Activated T-helper 1 cell treated with anti-CD3 and anti-CD28 coated beads, Interleukin-2, amount 50 U/mL, for 16 hours (primary cell): Measurements from ENCODE around the gene FNBP1L.

Source experiments
- DNase-seq, 2 donors: peaks; one replicate each; pipeline ENCODE4 v3.0.0-alpha.2; 2020; ENCODE audit warnings: low read depth in 1 of 2, low spot score in 1 of 2

FNBP1L gene

DNA sequence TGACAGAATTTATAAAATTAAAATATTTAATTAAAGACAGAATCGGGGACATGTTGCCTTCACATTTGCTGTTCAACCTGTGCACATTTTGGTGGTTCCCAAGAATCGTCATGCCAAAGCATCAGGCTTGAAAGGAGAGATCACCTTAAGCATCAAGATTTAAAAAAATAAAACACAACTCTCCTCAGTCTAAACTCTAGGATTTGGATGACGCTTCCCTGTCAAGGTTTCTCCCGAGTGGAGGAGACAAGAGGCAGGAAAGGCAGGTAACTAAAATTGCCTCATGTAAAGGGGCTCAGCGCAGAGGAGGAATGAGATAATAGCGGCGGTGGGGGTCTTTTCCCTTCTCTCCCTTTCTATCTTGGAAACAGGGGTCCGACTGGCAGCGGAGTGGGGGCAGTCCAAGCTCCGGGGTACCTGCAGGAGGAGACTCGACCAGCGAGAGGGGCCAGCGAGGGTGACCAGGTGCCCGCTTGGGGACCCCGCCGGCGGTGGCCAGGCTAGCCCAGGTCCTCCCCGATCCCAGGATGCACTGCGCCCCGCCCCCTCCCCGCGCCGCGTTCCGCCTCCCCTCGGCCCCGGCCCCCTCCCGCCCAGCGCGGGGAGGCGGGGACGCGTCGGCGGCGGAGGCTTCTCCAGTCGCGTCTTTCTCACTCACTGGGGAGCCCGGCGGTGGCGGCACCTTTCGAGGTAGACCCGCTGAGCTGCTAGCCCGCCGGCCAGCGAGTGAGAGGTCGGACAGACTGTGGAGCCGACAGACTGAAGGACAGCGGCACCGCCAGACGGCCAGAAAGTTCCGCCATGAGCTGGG is at the start of gene FNBP1L:
TSS of gene FNBP1L (plus strand) at position 638 of the 811 bp plus-strand sequence. CDS start at position 802, 164 bp downstream.
- DNase-seq, result peak; percentile 34 to 38

DNA sequence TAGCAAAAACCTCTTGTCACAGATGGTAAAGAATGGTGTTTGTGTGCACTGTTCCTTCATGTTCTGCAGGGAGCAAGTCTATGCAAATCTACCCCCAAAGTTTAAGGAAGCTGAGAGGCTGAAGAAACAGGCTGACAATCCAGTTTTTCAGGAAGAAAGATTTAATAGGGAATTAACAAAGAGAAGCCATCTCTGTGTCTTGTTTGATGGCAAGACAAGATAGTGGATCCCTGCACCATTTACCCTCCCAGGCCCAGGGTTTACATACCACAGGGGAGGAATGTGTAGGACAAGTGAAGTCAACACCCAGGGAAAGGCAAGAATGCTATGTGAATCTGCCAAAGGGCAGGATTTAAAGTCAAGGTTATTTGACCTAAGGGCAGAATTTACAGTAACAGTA is 48.1 kb upstream of the FNBP1L start:
- no peak for DNase-seq

DNA sequence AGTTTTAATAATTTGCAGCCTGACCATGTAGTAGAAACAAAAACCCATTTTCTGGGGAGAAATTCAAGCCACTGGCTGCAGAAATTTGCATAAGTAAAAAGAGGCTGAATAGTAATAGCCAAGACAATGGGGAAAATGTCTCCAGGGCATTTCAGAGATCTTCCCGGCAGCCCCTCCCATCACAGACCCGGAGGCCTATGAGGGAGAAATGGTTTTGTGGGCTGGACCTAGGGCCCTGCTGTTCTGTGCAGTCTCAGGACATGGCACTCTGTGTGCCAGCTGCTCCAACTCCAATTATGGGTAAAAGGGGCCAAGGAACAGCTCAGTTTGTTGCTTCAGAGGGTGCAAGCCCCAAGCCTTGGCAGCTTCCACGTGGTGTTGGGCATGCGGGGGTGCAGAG is 39.7 kb upstream of the FNBP1L start:
- no peak for DNase-seq

GRCh38 chr1:93411000-93411399 is 36.9 kb upstream of the FNBP1L start:
- DNase-seq, result no peak

DNA sequence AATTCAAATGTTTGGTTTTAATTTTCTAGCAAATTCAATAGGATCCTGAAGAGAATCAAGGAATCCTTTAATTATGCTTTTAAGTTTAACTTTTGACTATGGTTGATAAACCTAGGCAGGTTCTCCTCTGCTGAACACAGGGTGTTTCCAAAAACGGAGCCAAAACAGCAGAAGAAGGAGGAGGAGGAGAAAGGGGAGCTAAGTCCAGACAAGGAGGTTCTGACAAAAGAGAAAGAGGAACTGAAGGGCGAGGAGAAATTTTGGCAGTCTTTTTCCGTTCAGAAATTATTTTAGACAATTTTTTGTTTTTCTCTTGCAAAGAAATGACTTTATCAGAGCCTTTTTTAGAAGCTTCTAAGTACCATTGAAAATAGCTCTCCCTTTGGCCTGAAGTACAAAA is 33.2 kb upstream of the FNBP1L start:
- no peak for DNase-seq

GRCh38 chr1:93415296-93415695 is 32.6 kb upstream of the FNBP1L start:
- DNase-seq, result no peak

- DNase-seq, result no peak
Observed at GRCh38 chr1:93416183-93416582, 31.7 kb upstream of the FNBP1L start.

- no peak for DNase-seq
Observed at GRCh38 chr1:93419344-93419743, 28.6 kb upstream of the FNBP1L start.

DNA sequence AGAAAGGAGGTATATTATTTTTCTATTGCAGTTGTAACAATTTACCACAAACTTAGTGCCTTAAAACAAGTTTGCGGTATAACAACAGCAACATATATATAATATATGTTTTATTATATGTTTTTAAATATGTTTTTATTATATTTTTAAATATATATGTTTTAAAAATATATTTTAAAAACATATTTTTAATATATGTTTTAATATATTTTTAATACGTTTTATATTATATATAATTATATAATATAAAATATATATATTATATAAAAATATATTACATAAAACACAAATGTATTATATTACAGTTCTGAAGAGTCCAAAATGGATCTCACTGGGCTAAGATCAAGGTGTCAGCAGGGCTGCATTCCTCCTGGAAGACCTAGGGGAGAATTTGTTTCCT is 27.5 kb upstream of the FNBP1L start:
- no peak for DNase-seq

DNA sequence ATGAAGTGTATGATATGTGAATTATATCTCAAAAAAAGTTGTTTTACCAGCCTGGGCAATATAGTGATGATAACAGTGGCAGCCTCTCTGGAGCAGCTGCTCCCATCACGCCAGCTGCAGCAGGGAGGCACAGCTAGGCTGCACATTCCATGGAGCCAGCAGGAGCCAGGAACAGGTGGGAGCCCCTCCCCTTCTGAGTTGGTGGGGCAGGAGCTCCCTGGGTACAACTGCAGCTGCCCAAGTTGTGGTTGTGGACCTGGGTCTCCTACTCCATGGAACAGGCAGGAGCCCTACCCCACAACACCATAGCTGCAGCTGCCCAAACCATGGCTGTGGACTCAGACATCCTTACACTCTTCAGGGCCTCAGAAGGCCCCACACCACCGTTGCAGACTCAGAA is 21.7 kb upstream of the FNBP1L start:
- DNase-seq, result no peak

DNA sequence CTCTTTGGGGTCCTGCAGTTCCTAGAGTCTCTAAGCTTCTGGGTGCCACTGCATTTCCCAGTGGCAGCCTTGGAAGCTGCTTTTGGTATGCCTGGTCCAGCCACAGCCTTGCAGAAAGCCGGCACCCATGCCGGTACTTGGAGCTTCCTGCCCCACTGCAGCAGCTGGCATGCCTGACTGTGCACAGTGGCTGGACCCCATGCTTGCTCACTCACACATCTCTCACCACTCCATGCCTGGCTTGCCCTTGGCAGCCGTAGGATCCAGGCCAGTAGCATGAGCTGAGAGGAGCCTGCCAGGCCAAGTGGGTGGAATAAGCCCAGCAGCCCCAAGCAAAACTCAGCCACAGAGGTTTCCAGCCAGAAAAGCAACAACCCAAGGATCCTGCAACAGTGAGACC is 20.3 kb upstream of the FNBP1L start:
- no peak for DNase-seq

DNA sequence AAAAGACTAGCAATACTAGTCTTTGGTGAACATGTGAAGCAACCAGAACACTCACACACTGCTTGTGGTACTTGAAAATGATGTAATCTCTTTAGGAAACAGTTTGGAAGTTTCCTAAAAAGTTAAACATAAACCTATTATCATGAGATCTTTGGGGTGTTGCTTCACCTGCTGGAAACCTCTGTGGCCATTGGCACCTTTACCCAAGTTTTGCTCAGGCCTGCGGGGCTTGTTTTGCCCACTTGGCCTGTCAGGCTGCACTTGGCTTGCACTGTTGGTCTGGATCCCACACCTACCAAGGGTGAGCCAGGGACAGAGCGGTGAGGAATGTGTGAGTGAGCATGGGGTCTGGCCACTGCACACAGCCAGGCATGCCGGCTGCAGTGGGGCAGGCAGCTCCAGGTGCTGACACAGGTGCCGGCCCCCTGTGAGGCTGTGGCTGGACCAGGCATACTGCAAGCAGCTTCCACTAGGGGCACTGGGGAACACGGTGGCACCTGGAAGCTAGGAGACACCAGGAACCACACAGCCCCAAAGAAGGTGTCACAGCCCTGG is 14.4 kb upstream of the FNBP1L start:
- DNase-seq, result no peak

DNA sequence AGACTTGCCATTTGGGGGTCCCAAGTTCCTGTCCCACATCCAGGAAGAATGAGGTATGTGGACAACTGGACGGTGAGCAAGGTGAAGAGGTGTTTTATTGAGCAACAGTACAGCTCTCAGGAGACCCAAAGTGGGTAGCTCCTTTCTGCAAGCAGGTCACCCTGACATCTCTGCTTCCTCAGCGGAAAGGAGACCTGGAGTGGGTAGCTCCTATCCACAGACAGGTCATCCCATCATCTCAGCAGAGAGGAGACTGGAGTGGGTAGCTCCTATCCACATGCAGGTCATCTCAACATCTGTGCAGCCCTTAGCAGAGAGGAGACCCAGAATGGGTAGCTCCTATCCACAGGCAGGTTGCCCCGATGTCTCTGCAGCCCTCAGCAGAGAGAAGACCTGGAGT is 13.8 kb upstream of the FNBP1L start:
- DNase-seq, result no peak

GRCh38 chr1:93434987-93435386 is 12.9 kb upstream of the FNBP1L start:
- DNase-seq, result no peak

- DNase-seq, result no peak
Observed at GRCh38 chr1:93435443-93435842, 12.5 kb upstream of the FNBP1L start.

- no peak for DNase-seq
Observed at GRCh38 chr1:93436496-93436895, 11.4 kb upstream of the FNBP1L start.

DNA sequence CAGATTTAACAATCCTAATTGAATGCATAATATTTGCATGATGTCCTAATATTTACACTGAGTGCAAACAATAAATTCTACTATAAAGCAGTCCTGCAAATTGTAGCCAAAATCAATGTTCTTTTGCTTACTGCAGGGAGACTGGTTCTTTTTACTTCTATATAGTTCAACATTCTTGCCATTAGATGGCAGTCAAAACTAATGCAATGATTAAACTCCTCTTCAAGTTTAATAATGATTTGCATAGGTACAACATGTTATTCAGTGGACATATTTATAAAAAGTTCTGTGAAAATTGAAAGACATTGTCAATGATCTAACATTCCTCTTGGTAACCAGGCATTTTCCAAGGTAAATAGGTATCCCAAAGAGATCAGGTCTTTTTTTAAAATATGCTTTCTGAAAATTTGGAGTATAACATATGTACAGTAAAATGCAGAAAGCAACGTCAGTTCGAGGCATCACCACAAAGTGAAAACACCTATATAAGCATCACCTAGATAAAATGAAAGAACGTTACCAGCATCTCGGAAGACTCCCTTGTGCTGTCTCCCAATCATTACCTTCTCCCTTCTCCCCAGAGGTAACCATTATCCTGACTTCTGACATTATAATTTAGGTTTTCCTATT is 9.8 kb upstream of the FNBP1L start:
- DNase-seq, result no peak

GRCh38 chr1:93438716-93439115 is 9.2 kb upstream of the FNBP1L start:
- DNase-seq, result no peak

- no peak for DNase-seq
Observed at GRCh38 chr1:93440272-93440671, 7.6 kb upstream of the FNBP1L start.

- DNase-seq, result no peak
Observed at GRCh38 chr1:93440706-93441105, 7.2 kb upstream of the FNBP1L start.

DNA sequence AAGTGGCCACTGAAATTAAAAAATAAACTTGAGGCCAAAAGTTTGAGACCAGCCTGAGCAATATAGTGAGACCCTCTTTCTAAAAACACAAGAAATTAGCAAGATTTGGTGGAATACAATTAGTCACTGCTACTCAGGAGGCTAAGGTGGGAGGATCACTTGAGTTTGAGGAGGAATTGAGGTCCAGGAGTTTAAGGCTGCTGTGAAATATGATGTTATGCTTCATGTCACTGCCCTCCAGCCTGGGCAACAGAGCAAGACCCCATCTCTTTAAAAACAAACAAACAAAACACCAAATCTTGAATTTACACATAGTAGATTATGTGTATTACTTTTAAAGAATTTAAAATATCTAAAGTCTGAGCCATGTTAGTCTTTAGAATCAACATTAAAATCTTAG is 6.3 kb upstream of the FNBP1L start:
- DNase-seq, result no peak

GRCh38 chr1:93442008-93442666 is 5.8 kb upstream of the FNBP1L start:
- no peak for DNase-seq
